WTC11 (cell line): Measurements from ENCODE around the gene PDIK1L. TPM values are rescaled to one million over a fixed set of nuclear protein-coding genes. Genes with fewer than 3 reads are reported as not detected.

Source experiments
- ATAC-seq: fragments of 200-7000 bp; cut with Tn5 transposase; 2 replicates; pipeline ENCODE4 v1.10.0; 2021; ENCODE audit warnings: mild to moderate bottlenecking, moderate library complexity
- CTCF ChIA-PET: fragments of 300-600 bp; sonication (Branson Sonifier 250); formaldehyde crosslinking; loops from one replicate; lab custom pipeline; 2021; ENCODE audit warnings: antibody characterized with exemption; lab: Charles Lee
- POLR2A ChIA-PET: fragments of 350-600 bp; sonication (Branson Sonifier 250); formaldehyde crosslinking; loops from one replicate; lab custom pipeline; 2021; ENCODE audit warnings: antibody characterized with exemption; lab: Charles Lee
- DNase-seq: peaks from one replicate; pipeline ENCODE4 v3.0.0; 2021; ENCODE audit warnings: low spot score
- H3K27ac Mint-ChIP-seq: 2 replicates; pipeline ENCODE4 v1.8.0; 2021; ENCODE audit warnings: mixed read lengths
- H3K27me3 Mint-ChIP-seq: 2 replicates; pipeline ENCODE4 v1.8.0; 2021; ENCODE audit warnings: low read depth, mild to moderate bottlenecking, moderate library complexity, mixed read lengths
- H3K36me3 Mint-ChIP-seq: 2 replicates; pipeline ENCODE4 v1.8.0; 2021; ENCODE audit warnings: mixed read lengths
- H3K4me1 Mint-ChIP-seq: 2 replicates; pipeline ENCODE4 v1.8.0; 2022; ENCODE audit warnings: mixed read lengths
- H3K4me3 Mint-ChIP-seq: 2 replicates; pipeline ENCODE4 v1.8.0; 2021; ENCODE audit warnings: mild to moderate bottlenecking, moderate library complexity, mixed read lengths
- H3K9me3 Mint-ChIP-seq: 2 replicates; pipeline ENCODE4 v1.8.0; 2021; ENCODE audit warnings: mixed read lengths
- FOXJ3 ChIP-seq: sonication (generic); formaldehyde crosslinking; IDR thresholded peaks from 2 replicates; pipeline ENCODE4 v1.9.0; 2021; ENCODE audit warnings: missing genetic modification reagents, mild to moderate bottlenecking, borderline replicate concordance
- HMGXB4 ChIP-seq: sonication (generic); formaldehyde crosslinking; IDR thresholded peaks from 2 replicates; pipeline ENCODE4 v1.8.1; 2023; ENCODE audit warnings: mild to moderate bottlenecking, moderate library complexity, missing genetic modification reagents
- IRF2 ChIP-seq: sonication (generic); formaldehyde crosslinking; IDR thresholded peaks from 2 replicates; pipeline ENCODE4 v1.8.0; 2022; ENCODE audit warnings: low read depth, missing genetic modification reagents, borderline replicate concordance
- JUN ChIP-seq: sonication (generic); formaldehyde crosslinking; IDR thresholded peaks from 2 replicates; pipeline ENCODE4 v1.8.0; 2023; ENCODE audit warnings: mild to moderate bottlenecking, missing genetic modification reagents
- MLX ChIP-seq: sonication (generic); formaldehyde crosslinking; IDR thresholded peaks from 2 replicates; pipeline ENCODE4 v1.8.1; 2023; ENCODE audit warnings: mild to moderate bottlenecking, missing genetic modification reagents, moderate library complexity
- NR3C1 ChIP-seq: sonication (generic); formaldehyde crosslinking; conservative IDR thresholded peaks from 2 replicates; pipeline ENCODE4 v1.8.1; 2023; ENCODE audit warnings: low read depth, mild to moderate bottlenecking, missing genetic modification reagents
- PRDM15 ChIP-seq: sonication (generic); formaldehyde crosslinking; IDR thresholded peaks from 2 replicates; pipeline ENCODE4 v1.8.0; 2022; ENCODE audit warnings: missing genetic modification reagents
- RORB ChIP-seq: fragments of 250-450 bp; sonication (Bioruptor Pico); IDR thresholded peaks from 2 replicates; pipeline ENCODE4 v1.9.0; 2021; ENCODE audit warnings: mild to moderate bottlenecking
- SMAD3 ChIP-seq: sonication (generic); formaldehyde crosslinking; IDR thresholded peaks from 2 replicates; pipeline ENCODE4 v1.8.0; 2022; ENCODE audit warnings: missing genetic modification reagents, mild to moderate bottlenecking, borderline replicate concordance
- SMAD4 ChIP-seq: sonication (generic); formaldehyde crosslinking; IDR thresholded peaks from 2 replicates; pipeline ENCODE4 v1.8.0; 2022; ENCODE audit warnings: mild to moderate bottlenecking, missing genetic modification reagents
- TCF7 ChIP-seq: sonication (generic); formaldehyde crosslinking; IDR thresholded peaks from 2 replicates; pipeline ENCODE4 v1.8.0; 2022; ENCODE audit warnings: mild to moderate bottlenecking, low read depth, missing genetic modification reagents, moderate library complexity
- TEAD4 ChIP-seq: sonication (generic); formaldehyde crosslinking; IDR thresholded peaks from 2 replicates; pipeline ENCODE4 v1.8.0; 2022; ENCODE audit warnings: mild to moderate bottlenecking, missing genetic modification reagents
- ZNF281 ChIP-seq: sonication (generic); formaldehyde crosslinking; IDR thresholded peaks from 2 replicates; pipeline ENCODE4 v1.8.0; 2023; ENCODE audit warnings: mild to moderate bottlenecking, missing genetic modification reagents
- ZNF671 ChIP-seq: fragments of 250-450 bp; sonication (Bioruptor Pico); IDR thresholded peaks from 2 replicates; pipeline ENCODE4 v1.8.0; 2021; ENCODE audit warnings: mild to moderate bottlenecking
- total RNA-seq: library from RNA; stranded (reverse); gene quantifications from 3 replicates; pipeline ENCODE4 v1.2.3, GENCODE V29; 2021
- TF ChIP-seq, protein P1 (sequence below): fragments of 250-450 bp; sonication (Bioruptor Pico); IDR thresholded peaks from 2 replicates; pipeline ENCODE4 v1.9.0; 2021; ENCODE audit warnings: moderate library complexity, mild to moderate bottlenecking, inconsistent platforms, borderline replicate concordance
- TF ChIP-seq, protein P2 (sequence below): sonication (generic); formaldehyde crosslinking; IDR thresholded peaks from 2 replicates; pipeline ENCODE4 v1.8.1; 2023; ENCODE audit warnings: mild to moderate bottlenecking, missing genetic modification reagents
- TF ChIP-seq, protein P3 (sequence below): sonication (generic); formaldehyde crosslinking; IDR thresholded peaks from 2 replicates; pipeline ENCODE4 v1.8.0; 2023; ENCODE audit warnings: missing genetic modification reagents
- TF ChIP-seq, protein P4 (sequence below): fragments of 250-450 bp; sonication (Bioruptor Pico); IDR thresholded peaks from 2 replicates; pipeline ENCODE4 v1.8.0; 2021; ENCODE audit warnings: mild to moderate bottlenecking

Gene PDIK1L
- total RNA-seq, 1 experiment from 2014 or later, result 5.5 TPM

GRCh38 chr1:26067432-26067911 is 44.2 kb upstream of the PDIK1L start, which contains the start of gene TRIM63 (continued):
- TF ChIP-seq, protein P1, sequence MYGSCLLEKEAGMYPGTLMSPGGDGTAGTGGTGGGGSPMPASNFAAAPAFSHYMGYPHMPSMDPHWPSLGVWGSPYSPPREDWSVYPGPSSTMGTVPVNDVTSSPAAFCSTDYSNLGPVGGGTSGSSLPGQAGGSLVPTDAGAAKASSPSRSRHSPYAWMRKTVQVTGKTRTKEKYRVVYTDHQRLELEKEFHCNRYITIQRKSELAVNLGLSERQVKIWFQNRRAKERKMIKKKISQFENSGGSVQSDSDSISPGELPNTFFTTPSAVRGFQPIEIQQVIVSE (CRISPR knock-in tag), result no peak
- TF ChIP-seq PRDM15 (CRISPR knock-in tag) (no peak), MLX (no peak), FOXJ3 (CRISPR knock-in tag) (no peak), ZNF671 (CRISPR knock-in tag) (no peak)
- TF ChIP-seq, all 79 proteins: peak for 0

DNA sequence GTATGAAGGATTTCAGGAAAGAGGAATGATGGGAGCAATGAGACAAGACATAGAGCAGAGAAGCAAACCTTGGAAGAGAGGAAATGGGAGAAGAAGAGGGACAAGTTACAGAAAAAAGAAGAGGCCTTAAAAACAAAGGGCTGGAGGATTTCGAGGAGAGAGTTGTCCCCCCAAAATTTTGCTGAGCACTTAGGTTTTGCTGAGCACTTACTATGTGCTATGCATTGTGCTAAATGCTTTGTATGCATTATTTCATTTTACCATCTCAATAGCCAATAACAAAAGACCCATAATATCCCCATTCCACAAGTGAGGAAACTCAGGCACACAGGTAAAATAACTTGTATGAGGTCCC is 41.7 kb upstream of the PDIK1L start:
- POLR2A ChIA-PET, result no interaction called here
- CTCF ChIA-PET, result interaction anchor here (0.9 to 1.5 kb wide), 2 partner anchors 34 to 35 kb away, joined by 3 to 4 read pairs; no protein-coding TSS in a partner anchor
- Mint-ChIP-seq H3K4me1 (peaks cover 8% of the 10 kb centered on the region; the same call in 1 of the 2 replicates), H3K4me3 (no peak overlapping the region), H3K27ac (no peak overlapping the region)
- ATAC-seq (no peak), DNase-seq (no peak)
- TF ChIP-seq SMAD4 (CRISPR knock-in tag), result no peak
- TF ChIP-seq, protein P2, sequence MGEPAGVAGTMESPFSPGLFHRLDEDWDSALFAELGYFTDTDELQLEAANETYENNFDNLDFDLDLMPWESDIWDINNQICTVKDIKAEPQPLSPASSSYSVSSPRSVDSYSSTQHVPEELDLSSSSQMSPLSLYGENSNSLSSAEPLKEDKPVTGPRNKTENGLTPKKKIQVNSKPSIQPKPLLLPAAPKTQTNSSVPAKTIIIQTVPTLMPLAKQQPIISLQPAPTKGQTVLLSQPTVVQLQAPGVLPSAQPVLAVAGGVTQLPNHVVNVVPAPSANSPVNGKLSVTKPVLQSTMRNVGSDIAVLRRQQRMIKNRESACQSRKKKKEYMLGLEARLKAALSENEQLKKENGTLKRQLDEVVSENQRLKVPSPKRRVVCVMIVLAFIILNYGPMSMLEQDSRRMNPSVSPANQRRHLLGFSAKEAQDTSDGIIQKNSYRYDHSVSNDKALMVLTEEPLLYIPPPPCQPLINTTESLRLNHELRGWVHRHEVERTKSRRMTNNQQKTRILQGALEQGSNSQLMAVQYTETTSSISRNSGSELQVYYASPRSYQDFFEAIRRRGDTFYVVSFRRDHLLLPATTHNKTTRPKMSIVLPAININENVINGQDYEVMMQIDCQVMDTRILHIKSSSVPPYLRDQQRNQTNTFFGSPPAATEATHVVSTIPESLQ (CRISPR knock-in tag), result no peak
- TF ChIP-seq TEAD4 (CRISPR knock-in tag), result no peak
- TF ChIP-seq, protein P3, sequence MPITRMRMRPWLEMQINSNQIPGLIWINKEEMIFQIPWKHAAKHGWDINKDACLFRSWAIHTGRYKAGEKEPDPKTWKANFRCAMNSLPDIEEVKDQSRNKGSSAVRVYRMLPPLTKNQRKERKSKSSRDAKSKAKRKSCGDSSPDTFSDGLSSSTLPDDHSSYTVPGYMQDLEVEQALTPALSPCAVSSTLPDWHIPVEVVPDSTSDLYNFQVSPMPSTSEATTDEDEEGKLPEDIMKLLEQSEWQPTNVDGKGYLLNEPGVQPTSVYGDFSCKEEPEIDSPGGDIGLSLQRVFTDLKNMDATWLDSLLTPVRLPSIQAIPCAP, result no peak
- no peak for TF ChIP-seq HMGXB4
- TF ChIP-seq, all 79 proteins: peak for 0
- no peaks in the 10 kb centered on the region for H3K27me3 Mint-ChIP-seq
- H3K9me3 Mint-ChIP-seq, result no peaks in the 10 kb centered on the region
- H3K36me3 Mint-ChIP-seq, result no peaks in the 10 kb centered on the region

- H3K27ac Mint-ChIP-seq, result no peak overlapping the region
- H3K9me3 Mint-ChIP-seq, result no peaks in the 10 kb centered on the region
- CTCF ChIA-PET, result interaction anchor here (0.9 to 1.5 kb wide), 2 partner anchors 34 to 36 kb away, joined by 3 to 4 read pairs; no protein-coding TSS in a partner anchor
- H3K27me3 Mint-ChIP-seq, result no peaks in the 10 kb centered on the region
- H3K4me1 Mint-ChIP-seq, result peaks cover 8% of the 10 kb centered on the region; the same call in 1 of the 2 replicates
- POLR2A ChIA-PET, result no interaction called here
- ATAC-seq, result no peak
- H3K36me3 Mint-ChIP-seq, result no peaks in the 10 kb centered on the region
- DNase-seq, result no peak
- no peak overlapping the region for H3K4me3 Mint-ChIP-seq
- no peak for TF ChIP-seq RORB (CRISPR knock-in tag)
- TF ChIP-seq ZNF281 (CRISPR knock-in tag), result no peak
- TF ChIP-seq TCF7 (CRISPR knock-in tag), result no peak
- no peak for TF ChIP-seq SMAD3 (CRISPR knock-in tag)
- no peak for TF ChIP-seq JUN (CRISPR knock-in tag)
- no peak for TF ChIP-seq IRF2 (CRISPR knock-in tag)
- TF ChIP-seq NR3C1, result no peak
- TF ChIP-seq, protein P4, sequence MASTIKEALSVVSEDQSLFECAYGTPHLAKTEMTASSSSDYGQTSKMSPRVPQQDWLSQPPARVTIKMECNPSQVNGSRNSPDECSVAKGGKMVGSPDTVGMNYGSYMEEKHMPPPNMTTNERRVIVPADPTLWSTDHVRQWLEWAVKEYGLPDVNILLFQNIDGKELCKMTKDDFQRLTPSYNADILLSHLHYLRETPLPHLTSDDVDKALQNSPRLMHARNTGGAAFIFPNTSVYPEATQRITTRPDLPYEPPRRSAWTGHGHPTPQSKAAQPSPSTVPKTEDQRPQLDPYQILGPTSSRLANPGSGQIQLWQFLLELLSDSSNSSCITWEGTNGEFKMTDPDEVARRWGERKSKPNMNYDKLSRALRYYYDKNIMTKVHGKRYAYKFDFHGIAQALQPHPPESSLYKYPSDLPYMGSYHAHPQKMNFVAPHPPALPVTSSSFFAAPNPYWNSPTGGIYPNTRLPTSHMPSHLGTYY (CRISPR knock-in tag), result no peak
Observed at GRCh38 chr1:26070296-26070962, 41.2 kb upstream of the PDIK1L start.
